Caco-2 (cell line): ENCODE measurements around the gene BBX. TPM values are rescaled to one million over a fixed set of nuclear protein-coding genes. Genes with fewer than 3 reads are reported as not detected.

Experiments used
- BruUV-seq: library from RNA; stranded (reverse); fragments of 400-500 nt; replicated peaks from 2 replicates; lab custom pipeline; 2021; lab: Mats Ljungman, UMichigan
- CTCF ChIA-PET: fragments of 300-600 bp; sonication (Branson Sonifier 250); formaldehyde crosslinking; loops from one replicate; lab custom pipeline; 2022; ENCODE audit warnings: antibody characterized with exemption; lab: Charles Lee
- POLR2A ChIA-PET: fragments of 300-600 bp; sonication (Branson Sonifier 250); formaldehyde crosslinking; loops from one replicate; lab custom pipeline; 2022; ENCODE audit warnings: antibody characterized with exemption; lab: Charles Lee
- DNase-seq, 2 experiments: peaks; one replicate each; pipeline versions ENCODE4 v3.0.0 to v3.0.0-alpha.2; 2020 to 2022
- H3K27me3 ChIP-seq: replicated peaks from 2 replicates; pipeline ENCODE4 v1.6.0; 2011; ENCODE audit warnings: low read length; ENCODE audit not compliant: control insufficient read depth, insufficient read depth
- H3K36me3 ChIP-seq: 2 replicates; pipeline ENCODE4 v1.5.1; 2011; ENCODE audit warnings: low read length; ENCODE audit not compliant: control insufficient read depth, insufficient read depth
- H3K4me1 ChIP-seq: fragments of 250-450 bp; sonication (Bioruptor Pico); 2 replicates; pipeline ENCODE4 v1.5.1; 2020; ENCODE audit warnings: mild to moderate bottlenecking
- H3K4me3 ChIP-seq: 2 replicates; pipeline ENCODE4 v1.5.1; 2011; ENCODE audit warnings: low read depth, mild to moderate bottlenecking, control low read depth, low read length
- H3K9me3 ChIP-seq: fragments of 250-450 bp; sonication (Bioruptor Pico); 2 replicates; pipeline ENCODE4 v1.5.1; 2020; ENCODE audit warnings: mild to moderate bottlenecking, moderate library complexity
- H3K27ac Mint-ChIP-seq: one replicate; pipeline ENCODE4 v1.8.0; 2022; ENCODE audit warnings: mixed read lengths; ENCODE audit not compliant: unreplicated experiment
- H3K27me3 Mint-ChIP-seq: one replicate; pipeline ENCODE4 v1.8.0; 2022; ENCODE audit warnings: mixed read lengths; ENCODE audit not compliant: insufficient read depth, unreplicated experiment
- H3K36me3 Mint-ChIP-seq: one replicate; pipeline ENCODE4 v1.8.0; 2022; ENCODE audit warnings: mild to moderate bottlenecking, mixed read lengths; ENCODE audit not compliant: insufficient read depth, unreplicated experiment
- H3K4me1 Mint-ChIP-seq: one replicate; pipeline ENCODE4 v1.8.0; 2022; ENCODE audit warnings: low read depth, mixed read lengths; ENCODE audit not compliant: unreplicated experiment
- H3K4me3 Mint-ChIP-seq: one replicate; pipeline ENCODE4 v1.8.0; 2022; ENCODE audit warnings: mild to moderate bottlenecking, moderate library complexity, mixed read lengths; ENCODE audit not compliant: unreplicated experiment
- H3K9me3 Mint-ChIP-seq: one replicate; pipeline ENCODE4 v1.8.0; 2022; ENCODE audit warnings: mixed read lengths; ENCODE audit not compliant: unreplicated experiment
- CTCF ChIP-seq, 2 experiments: fragments of 200-600 bp in 1 of 2; IDR thresholded peaks; 1 replicate in 1 of 2; 2 replicates in 1 of 2; pipeline versions ENCODE4 v1.5.1 to v1.8.0; 2011 to 2022; ENCODE audit warnings: antibody characterized with exemption in 1 of 2, control low read depth in 1 of 2, inconsistent platforms in 1 of 2, low read depth in 1 of 2, low read length in 1 of 2, mild to moderate bottlenecking in 1 of 2, moderate library complexity in 1 of 2; ENCODE audit not compliant: insufficient read depth in 1 of 2, severe bottlenecking in 1 of 2, unreplicated experiment in 1 of 2
- intact Hi-C: fragments of 100-400 bp; cut with micrococcal nuclease; formaldehyde crosslinking; loops from one replicate; pipeline ENCODE4 v1.10.0; 2022; ENCODE audit not compliant: unreplicated experiment
- total RNA-seq: library from RNA; stranded (reverse); gene quantifications from 2 replicates; pipeline ENCODE4 v1.2.3, GENCODE V29; 2022

Gene BBX
- total RNA-seq, 1 experiment from 2014 or later = 2.6 TPM

DNA sequence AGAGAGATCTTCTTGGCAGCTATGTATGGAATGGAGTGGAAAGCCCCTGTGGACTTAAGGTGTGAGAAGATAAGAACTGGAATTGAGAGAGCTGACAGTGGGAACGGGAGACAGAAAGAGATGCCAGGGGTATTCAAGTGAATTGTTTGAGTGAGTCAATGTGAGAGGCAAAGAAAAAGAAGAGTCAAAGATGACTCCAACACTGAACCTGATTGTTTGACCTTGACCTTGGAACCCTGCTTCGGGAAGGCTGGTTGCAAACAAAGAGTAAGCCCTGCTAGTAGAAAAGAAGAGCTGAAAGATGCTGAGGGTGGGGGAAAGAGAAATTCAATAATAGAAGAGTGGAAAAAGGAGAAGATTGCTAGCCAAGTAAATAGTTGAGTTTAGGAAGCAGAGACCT lies 238.6 kb downstream of the BBX start:
- Histone ChIP-seq H3K27me3 (no peaks in the 10 kb centered on the region; the same call in 1 of the 2 replicates), H3K36me3 (no peaks in the 10 kb centered on the region), H3K4me3 (no peak overlapping the region), H3K4me1 (no peaks in the 10 kb centered on the region), H3K9me3 (no peaks in the 10 kb centered on the region)
- Mint-ChIP-seq H3K4me3 (no peak overlapping the region), H3K27ac (no peak overlapping the region), H3K36me3 (no peaks in the 10 kb centered on the region), H3K9me3 (no peaks in the 10 kb centered on the region), H3K27me3 (peaks cover 9% of the 10 kb centered on the region), H3K4me1 (peaks cover 7% of the 10 kb centered on the region)
- no TSS peak for BruUV-seq
- intact Hi-C loops = no loop called here
- no peak for DNase-seq
- ChIA-PET POLR2A (no interaction called here), CTCF (no interaction called here)
- TF ChIP-seq CTCF (IDR thresholded peaks at IDR 0.05; ENCODE audit: insufficient read depth in 1 of 2, low read depth in 1 of 2, low read length in 1 of 2, severe bottlenecking in 1 of 2, unreplicated experiment in 1 of 2) = no peak

- Histone ChIP-seq H3K4me1 (no peaks in the 10 kb centered on the region), H3K9me3 (no peaks in the 10 kb centered on the region), H3K4me3 (no peak overlapping the region), H3K36me3 (no peaks in the 10 kb centered on the region), H3K27me3 (no peaks in the 10 kb centered on the region; the same call in 1 of the 2 replicates)
- Mint-ChIP-seq H3K4me1 (peaks cover 7% of the 10 kb centered on the region), H3K36me3 (no peaks in the 10 kb centered on the region), H3K4me3 (no peak overlapping the region), H3K9me3 (no peaks in the 10 kb centered on the region), H3K27ac (no peak overlapping the region), H3K27me3 (peaks cover 9% of the 10 kb centered on the region)
- ChIA-PET CTCF (no interaction called here), POLR2A (no interaction called here)
- no TSS peak for BruUV-seq
- no peak for DNase-seq
- TF ChIP-seq CTCF (IDR thresholded peaks at IDR 0.05; ENCODE audit: insufficient read depth in 1 of 2, low read depth in 1 of 2, low read length in 1 of 2, severe bottlenecking in 1 of 2, unreplicated experiment in 1 of 2) = no peak
- intact Hi-C loops = no loop called here
These were observed 242.8 kb downstream of the BBX start for GRCh38 chr3:107765524-107765923.

GRCh38 chr3:107767897-107768605 lies 245.3 kb downstream of the BBX start:
- Mint-ChIP-seq H3K27me3 (peaks cover 7% of the 10 kb centered on the region), H3K4me1 (no peaks in the 10 kb centered on the region), H3K36me3 (no peaks in the 10 kb centered on the region), H3K4me3 (no peak overlapping the region), H3K27ac (no peak overlapping the region), H3K9me3 (no peaks in the 10 kb centered on the region)
- Histone ChIP-seq H3K4me3 (no peak overlapping the region), H3K9me3 (no peaks in the 10 kb centered on the region), H3K36me3 (no peaks in the 10 kb centered on the region), H3K4me1 (no peaks in the 10 kb centered on the region), H3K27me3 (no peaks in the 10 kb centered on the region)
- no TSS peak for BruUV-seq
- no peak for DNase-seq
- ChIA-PET POLR2A (no interaction called here), CTCF (no interaction called here)
- intact Hi-C loops = no loop called here
- TF ChIP-seq CTCF (IDR thresholded peaks at IDR 0.05; ENCODE audit: insufficient read depth in 1 of 2, low read depth in 1 of 2, low read length in 1 of 2, severe bottlenecking in 1 of 2, unreplicated experiment in 1 of 2) = no peak
